Neuronal stem cell (in vitro differentiated cells): ENCODE data around the gene TMEM132D.

Source experiments
- DNase-seq: peaks from one replicate; pipeline ENCODE4 v3.0.0-alpha.2; 2013; ENCODE audit warnings: low spot score
- H2AFZ ChIP-seq: one replicate; pipeline ENCODE4 v1.6.1; 2013; ENCODE audit warnings: mild to moderate bottlenecking, low read length, inconsistent platforms
- H2AK5ac ChIP-seq: 2 replicates; pipeline ENCODE4 v1.6.1; 2013; ENCODE audit warnings: low read depth, mild to moderate bottlenecking, inconsistent platforms, low read length, moderate library complexity, mixed read lengths
- H2BK120ac ChIP-seq: 2 replicates; pipeline ENCODE4 v1.6.1; 2013; ENCODE audit warnings: low read depth, mild to moderate bottlenecking, inconsistent platforms, low read length, moderate library complexity, mixed read lengths
- H2BK12ac ChIP-seq: one replicate; pipeline ENCODE4 v1.6.1; 2013; ENCODE audit warnings: low read length, inconsistent platforms
- H2BK15ac ChIP-seq: 2 replicates; pipeline ENCODE4 v1.6.1; 2013; ENCODE audit warnings: mild to moderate bottlenecking, low read length, inconsistent platforms, mixed read lengths
- H2BK5ac ChIP-seq: one replicate; pipeline ENCODE4 v1.6.1; 2013; ENCODE audit warnings: inconsistent platforms, mild to moderate bottlenecking, low read length, moderate library complexity
- H3K14ac ChIP-seq: one replicate; pipeline ENCODE4 v1.6.1; 2013; ENCODE audit warnings: low read length, inconsistent platforms
- H3K18ac ChIP-seq: 2 replicates; pipeline ENCODE4 v1.6.1; 2013; ENCODE audit warnings: low read length, inconsistent platforms
- H3K23ac ChIP-seq: 2 replicates; pipeline ENCODE4 v1.6.1; 2013; ENCODE audit warnings: low read depth, mild to moderate bottlenecking, mixed read lengths, low read length, inconsistent platforms; ENCODE audit not compliant: poor library complexity
- H3K27ac ChIP-seq: replicated peaks from 3 replicates; pipeline ENCODE4 v1.5.1; 2013; ENCODE audit warnings: low read length, inconsistent platforms
- H3K27me3 ChIP-seq, 3 experiments: 2 replicates each; pipeline ENCODE4 v1.6.1; 2013; ENCODE audit warnings: low read length in 3 of 3, mild to moderate bottlenecking in 2 of 3, inconsistent platforms in 1 of 3, low read depth in 1 of 3, mixed read lengths in 1 of 3, moderate library complexity in 1 of 3; ENCODE audit not compliant: control insufficient read depth in 3 of 3, insufficient read depth in 3 of 3
- H3K36me3 ChIP-seq, 2 donors: replicated peaks in 1 of 2; 2 replicates each; pipeline ENCODE4 v1.6.1; 2013; ENCODE audit warnings: low read length in 2 of 2; ENCODE audit not compliant: control insufficient read depth in 2 of 2, insufficient read depth in 2 of 2
- H3K4ac ChIP-seq: 2 replicates; pipeline ENCODE4 v1.6.1; 2013; ENCODE audit warnings: inconsistent platforms, mild to moderate bottlenecking, low read length, moderate library complexity
- H3K4me1 ChIP-seq, 2 donors: 1 replicate in 1 of 2; 2 replicates in 1 of 2; pipeline ENCODE4 v1.6.1; 2013; ENCODE audit warnings: low read length in 2 of 2, low read depth in 1 of 2; ENCODE audit not compliant: control insufficient read depth in 2 of 2, insufficient read depth in 1 of 2
- H3K4me2 ChIP-seq: one replicate; pipeline ENCODE4 v1.6.1; 2013; ENCODE audit warnings: mild to moderate bottlenecking, low read length, inconsistent platforms; ENCODE audit not compliant: insufficient read depth, poor library complexity, severe bottlenecking
- H3K4me3 ChIP-seq, 2 donors: 2 replicates each; pipeline ENCODE4 v1.5.1; 2013; ENCODE audit warnings: low read length in 2 of 2, mild to moderate bottlenecking in 2 of 2, inconsistent platforms in 1 of 2, moderate library complexity in 1 of 2
- H3K79me1 ChIP-seq: one replicate; pipeline ENCODE4 v1.6.1; 2013; ENCODE audit warnings: low read depth, mild to moderate bottlenecking, inconsistent platforms, low read length, moderate library complexity
- H3K9ac ChIP-seq: one replicate; pipeline ENCODE4 v1.6.1; 2013; ENCODE audit warnings: mild to moderate bottlenecking, low read depth, low read length, inconsistent platforms; ENCODE audit not compliant: poor library complexity
- H3K9me3 ChIP-seq, 2 donors: replicated peaks in 1 of 2; 2 replicates each; pipeline versions ENCODE3 to v1.6.1; 2013; ENCODE audit warnings: low read length in 2 of 2, mild to moderate bottlenecking in 2 of 2, inconsistent platforms in 1 of 2, low read depth in 1 of 2, mixed read lengths in 1 of 2, moderate library complexity in 1 of 2; ENCODE audit not compliant: control insufficient read depth in 2 of 2, insufficient read depth in 1 of 2
- H4K8ac ChIP-seq: one replicate; pipeline ENCODE4 v1.6.1; 2013; ENCODE audit warnings: low read depth, mild to moderate bottlenecking, inconsistent platforms, low read length, moderate library complexity
- H4K91ac ChIP-seq: one replicate; pipeline ENCODE4 v1.6.1; 2013; ENCODE audit warnings: low read length, low read depth, mild to moderate bottlenecking, inconsistent platforms; ENCODE audit not compliant: poor library complexity
- WGBS, 2 donors: extraction: QIAGEN DNeasy Blood & Tissue Kit; methylation state at CpG; one replicate each; pipeline ENCODE4 v1.1.7; 2013; ENCODE audit warnings: missing lambda C conversion rate in 2 of 2, mixed read lengths in 1 of 2; ENCODE audit not compliant: insufficient read length in 2 of 2, insufficient replicate concordance in 1 of 2; ENCODE audit errors: extremely low coverage in 2 of 2; 5-methylcytosine and 5-hydroxymethylcytosine counted together

TMEM132D gene

DNA sequence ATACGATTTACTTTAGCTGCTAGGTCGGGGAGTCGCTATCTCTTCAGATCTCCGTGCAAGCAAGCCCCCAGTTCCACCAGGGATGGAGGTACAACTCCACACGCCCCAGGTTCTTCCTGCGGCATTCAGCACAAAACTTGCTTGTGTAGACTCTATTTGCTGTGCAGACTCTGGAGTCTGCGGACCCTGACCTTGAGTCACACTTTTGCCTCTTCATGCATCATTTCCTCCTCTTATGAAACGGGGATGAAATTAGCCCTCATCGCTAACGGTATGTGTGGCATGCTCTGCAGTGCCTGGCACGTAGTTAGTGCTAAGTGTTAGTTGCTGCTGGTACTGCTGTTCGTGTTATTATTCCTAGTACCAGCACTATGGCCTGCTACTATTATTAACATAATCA, 84.4 kb downstream of the TMEM132D start:
- WGBS, 2 donors = no CpG with 5 or more reads among the region's 12 CpGs
- no peak overlapping the region for H3K4me3 ChIP-seq
- DNase-seq = no peak
- no peak overlapping the region for H2BK120ac ChIP-seq
- H3K4me2 ChIP-seq = no peak overlapping the region
- H3K27ac ChIP-seq = no peak overlapping the region
- H2BK15ac ChIP-seq = no peak overlapping the region
- no peak overlapping the region for H2BK5ac ChIP-seq
- H3K9ac ChIP-seq = no peak overlapping the region
- H3K4ac ChIP-seq = no peak overlapping the region
- no peaks in the 10 kb centered on the region for H3K79me1 ChIP-seq
- H3K36me3 ChIP-seq = no peaks in the 10 kb centered on the region
- H4K8ac ChIP-seq = no peak overlapping the region
- no peak overlapping the region for H3K14ac ChIP-seq
- H3K23ac ChIP-seq = no peak overlapping the region
- H3K27me3 ChIP-seq = no peaks in the 10 kb centered on the region
- H2BK12ac ChIP-seq = no peak overlapping the region
- no peak overlapping the region for H2AFZ ChIP-seq
- no peak overlapping the region for H2AK5ac ChIP-seq
- H3K9me3 ChIP-seq = no peaks in the 10 kb centered on the region
- peaks cover 0 to 1% of the 10 kb centered on the region in 2 donors for H3K4me1 ChIP-seq
- H4K91ac ChIP-seq = no peak overlapping the region
- no peak overlapping the region for H3K18ac ChIP-seq

DNA sequence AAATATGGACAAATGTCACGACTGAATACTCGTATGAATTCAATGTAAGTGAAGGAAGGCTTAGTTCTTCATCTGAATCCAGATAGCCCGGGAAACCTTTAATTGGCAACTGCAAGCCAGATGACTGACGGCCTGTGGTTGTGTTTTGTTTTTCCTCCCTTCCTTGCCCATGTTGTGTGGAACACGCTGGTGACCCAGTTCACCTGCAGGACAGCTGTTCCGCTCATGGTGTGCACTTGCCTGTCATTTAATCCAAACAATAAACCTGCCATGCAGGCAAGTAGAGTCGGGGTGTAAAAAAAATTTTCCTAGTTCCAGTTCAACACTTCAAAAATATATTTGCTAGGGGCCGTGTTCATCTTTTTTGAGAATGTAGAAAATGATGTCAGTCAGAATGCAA, 88.0 kb downstream of the TMEM132D start:
- H2BK120ac ChIP-seq = no peak overlapping the region
- H3K4me1 ChIP-seq = peaks cover 0 to 1% of the 10 kb centered on the region in 2 donors
- H4K91ac ChIP-seq = no peak overlapping the region
- no peaks in the 10 kb centered on the region for H3K27me3 ChIP-seq
- no peak overlapping the region for H3K23ac ChIP-seq
- H3K36me3 ChIP-seq = no peaks in the 10 kb centered on the region
- H3K9ac ChIP-seq = no peak overlapping the region
- H2AK5ac ChIP-seq = no peak overlapping the region
- H3K27ac ChIP-seq = no peak overlapping the region
- no peak for DNase-seq
- no peak overlapping the region for H3K4ac ChIP-seq
- no peak overlapping the region for H2BK15ac ChIP-seq
- no peak overlapping the region for H4K8ac ChIP-seq
- no peak overlapping the region for H3K18ac ChIP-seq
- no peak overlapping the region for H3K4me3 ChIP-seq
- WGBS, 2 donors = no CpG with 5 or more reads among the region's 8 CpGs
- H3K4me2 ChIP-seq = no peak overlapping the region
- no peak overlapping the region for H2BK12ac ChIP-seq
- H3K14ac ChIP-seq = no peak overlapping the region
- no peak overlapping the region for H2AFZ ChIP-seq
- no peak overlapping the region for H2BK5ac ChIP-seq
- H3K9me3 ChIP-seq = peaks cover 0 to 1% of the 10 kb centered on the region in 2 donors
- no peaks in the 10 kb centered on the region for H3K79me1 ChIP-seq

DNA sequence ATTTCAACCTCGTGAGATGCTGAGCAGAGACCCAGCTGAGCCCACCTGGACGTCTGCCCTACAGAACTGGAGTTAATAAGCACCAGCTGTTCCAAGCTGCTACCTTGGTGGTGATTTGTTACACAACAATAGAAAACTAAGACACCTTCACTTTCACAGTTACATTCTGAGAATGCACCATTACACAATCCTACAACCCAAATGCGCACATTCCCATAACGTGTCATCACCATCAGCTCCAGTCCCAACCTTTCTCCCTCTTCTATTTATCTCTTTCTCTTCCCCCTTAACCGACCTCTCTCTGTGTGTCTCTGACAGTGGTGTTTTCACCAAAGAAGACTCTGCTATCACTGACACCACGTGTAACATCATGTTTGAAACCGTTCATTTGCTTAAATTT, 91.9 kb downstream of the TMEM132D start:
- Histone ChIP-seq H2BK12ac (no peak overlapping the region), H2BK5ac (peak overlapping the region; percentile 82), H3K23ac (no peak overlapping the region), H3K4ac (no peak overlapping the region), H4K91ac (no peak overlapping the region), H2AK5ac (no peak overlapping the region), H3K14ac (no peak overlapping the region), H3K9me3 (peaks cover 0 to 1% of the 10 kb centered on the region in 2 donors), H3K36me3 (no peaks in the 10 kb centered on the region), H2BK15ac (no peak overlapping the region), H3K18ac (peak overlapping the region; percentile 31), H3K27me3 (no peaks in the 10 kb centered on the region), H3K4me3 (no peak overlapping the region), H3K4me1 (no peaks in the 10 kb centered on the region), H4K8ac (no peak overlapping the region), H3K9ac (no peak overlapping the region), H2AFZ (no peak overlapping the region), H3K79me1 (no peaks in the 10 kb centered on the region), H3K27ac (no peak overlapping the region), H2BK120ac (no peak overlapping the region), H3K4me2 (no peak overlapping the region)
- no peak for DNase-seq
- 93% methylated on average over 2 of the region's 7 CpGs; no CpG with 5 or more reads in 1 of the 2 donors for whole genome bisulfite sequencing, 2 donors

- Histone ChIP-seq H2AK5ac (no peak overlapping the region), H3K79me1 (no peaks in the 10 kb centered on the region), H4K91ac (no peak overlapping the region), H3K9me3 (no peaks in the 10 kb centered on the region), H3K23ac (no peak overlapping the region), H3K36me3 (no peaks in the 10 kb centered on the region), H2BK12ac (no peak overlapping the region), H2AFZ (no peak overlapping the region), H3K14ac (peak overlapping the region; percentile 47), H3K9ac (no peak overlapping the region), H3K27ac (no peak overlapping the region), H2BK15ac (no peak overlapping the region), H3K4me1 (no peaks in the 10 kb centered on the region), H3K4me2 (no peak overlapping the region), H4K8ac (no peak overlapping the region), H2BK120ac (no peak overlapping the region), H3K4ac (no peak overlapping the region), H2BK5ac (no peak overlapping the region), H3K4me3 (no peak overlapping the region), H3K18ac (no peak overlapping the region), H3K27me3 (no peaks in the 10 kb centered on the region)
- no peak for DNase-seq
- no CpG with 5 or more reads among the region's 11 CpGs for WGBS, 2 donors
Observed at GRCh38 chr12:129807136-129807535, 96.7 kb downstream of the TMEM132D start.
